ENCODE data around the gene RIPOR2.
A peak's percentile ranks its signal among the peaks of the same experiment; 100 is the strongest.

RIPOR2 gene

DNA sequence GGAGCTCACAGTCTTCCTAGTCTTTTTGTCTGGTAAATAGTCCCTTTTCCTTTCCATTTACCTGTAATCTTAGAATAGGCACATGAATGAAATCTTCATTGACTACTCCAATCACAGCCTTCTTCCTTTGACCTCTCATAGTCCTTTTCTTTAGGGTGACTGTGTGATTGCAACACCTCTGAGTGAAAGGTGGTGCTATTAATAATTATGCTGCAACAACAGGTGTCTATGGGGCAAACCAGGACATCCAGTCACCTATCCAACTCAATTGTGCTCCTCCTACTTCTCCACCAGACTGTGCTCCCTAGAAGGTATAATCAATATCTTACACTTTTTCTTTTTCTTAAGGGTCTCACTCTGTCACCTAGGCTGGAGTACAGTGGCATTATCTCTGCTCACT is 29.4 kb downstream of the RIPOR2 start:
- Mint-ChIP-seq H3K4me1 (peaks cover 97% of the 10 kb centered on the region), H3K27ac (ENCODE audit: low read depth) (peak overlapping the region; percentile 37), H3K4me3 (no peak overlapping the region), H3K27me3 (no peaks in the 10 kb centered on the region), H3K9me3 (no peaks in the 10 kb centered on the region), H3K36me3 (ENCODE audit: insufficient read depth) (peaks cover 67% of the 10 kb centered on the region)
- ATAC-seq (replicated peaks; ENCODE audit: extremely low read depth, poor library complexity, severe bottlenecking) (no peak), DNase-seq (ENCODE audit: low spot score in 2 of 2) (no peak)

DNA sequence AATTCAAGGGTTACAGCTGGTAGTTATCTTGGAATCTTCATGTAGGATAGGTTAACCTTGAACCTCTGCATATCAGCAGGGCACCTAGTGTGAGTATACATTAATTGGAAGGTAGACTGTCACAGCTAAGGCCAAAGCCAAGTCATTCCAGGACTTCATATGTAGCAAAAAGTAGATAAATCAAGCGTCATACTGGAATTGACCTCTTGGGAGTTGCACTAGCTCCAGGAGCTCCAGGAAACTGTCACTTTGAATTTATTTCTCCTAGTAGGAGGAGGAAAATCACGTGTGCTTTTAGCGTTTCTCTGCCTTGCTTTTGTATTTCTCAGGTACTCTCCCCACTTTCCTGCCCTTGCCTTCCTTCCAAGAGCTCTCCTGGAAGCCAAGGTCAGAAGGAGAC is 30.3 kb downstream of the RIPOR2 start:
- H3K27ac Mint-ChIP-seq (ENCODE audit: low read depth) = peak overlapping the region; percentile 85
- peaks cover 69% of the 10 kb centered on the region for H3K36me3 Mint-ChIP-seq (ENCODE audit: insufficient read depth)
- peak overlapping the region; percentile 30 for H3K4me3 Mint-ChIP-seq
- peaks cover 97% of the 10 kb centered on the region for H3K4me1 Mint-ChIP-seq
- no peaks in the 10 kb centered on the region for H3K27me3 Mint-ChIP-seq
- DNase-seq (ENCODE audit: low spot score in 2 of 2) (no peak), ATAC-seq (replicated peaks; ENCODE audit: extremely low read depth, poor library complexity, severe bottlenecking) (no peak)
- no peaks in the 10 kb centered on the region for H3K9me3 Mint-ChIP-seq

DNA sequence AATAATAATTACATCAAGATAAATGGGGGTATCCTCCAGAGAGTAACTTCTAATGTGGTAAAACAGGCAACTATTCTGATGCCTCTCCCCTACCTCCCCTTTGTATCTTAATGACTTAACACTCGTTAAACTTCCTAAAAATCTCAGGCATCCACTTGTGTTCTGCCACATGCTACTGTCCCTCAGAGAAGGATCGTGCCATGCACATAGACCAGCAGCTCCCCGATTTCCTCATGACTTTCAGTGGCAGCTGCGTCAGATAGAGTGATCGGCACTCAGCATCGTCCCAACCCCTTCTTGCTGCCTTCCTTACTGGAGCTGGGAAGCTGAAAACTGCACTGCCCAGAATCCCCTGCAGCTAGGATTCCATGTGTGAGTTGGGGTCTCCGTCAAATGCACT is 32.1 kb downstream of the RIPOR2 start:
- no peak for DNase-seq (ENCODE audit: low spot score in 2 of 2)
- Mint-ChIP-seq H3K27ac (ENCODE audit: low read depth) (peak overlapping the region; percentile 16), H3K36me3 (ENCODE audit: insufficient read depth) (peaks cover 67% of the 10 kb centered on the region), H3K27me3 (no peaks in the 10 kb centered on the region), H3K4me3 (peak overlapping the region; percentile 52), H3K4me1 (peaks cover 93% of the 10 kb centered on the region), H3K9me3 (no peaks in the 10 kb centered on the region)
- no peak for ATAC-seq (replicated peaks; ENCODE audit: extremely low read depth, poor library complexity, severe bottlenecking)

DNA sequence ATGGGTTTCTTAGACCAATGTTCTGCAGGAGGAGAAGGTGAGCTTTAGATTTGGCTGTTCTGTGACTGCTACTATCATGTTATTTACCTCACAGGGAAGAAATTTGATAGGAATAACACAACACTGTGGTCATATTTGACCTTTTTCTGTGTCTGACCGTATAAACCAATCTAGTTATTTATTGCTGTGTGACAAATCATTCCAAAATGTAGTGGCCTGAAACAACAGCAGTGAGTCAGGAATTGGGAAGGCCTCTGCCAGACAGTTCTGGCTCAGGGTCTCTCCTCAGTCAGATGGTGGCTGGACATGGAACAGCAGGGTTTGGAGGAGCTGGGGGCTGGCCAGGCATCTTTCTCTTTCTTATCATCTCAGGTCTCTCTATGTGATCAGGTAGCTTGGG is 33.0 kb downstream of the RIPOR2 start:
- Mint-ChIP-seq H3K36me3 (ENCODE audit: insufficient read depth) (peaks cover 73% of the 10 kb centered on the region), H3K4me3 (peak overlapping the region; percentile 48), H3K27me3 (no peaks in the 10 kb centered on the region), H3K9me3 (no peaks in the 10 kb centered on the region), H3K27ac (ENCODE audit: low read depth) (peak overlapping the region; percentile 83), H3K4me1 (peaks cover 93% of the 10 kb centered on the region)
- DNase-seq (ENCODE audit: low spot score in 2 of 2) (no peak), ATAC-seq (replicated peaks; ENCODE audit: extremely low read depth, poor library complexity, severe bottlenecking) (no peak)

DNA sequence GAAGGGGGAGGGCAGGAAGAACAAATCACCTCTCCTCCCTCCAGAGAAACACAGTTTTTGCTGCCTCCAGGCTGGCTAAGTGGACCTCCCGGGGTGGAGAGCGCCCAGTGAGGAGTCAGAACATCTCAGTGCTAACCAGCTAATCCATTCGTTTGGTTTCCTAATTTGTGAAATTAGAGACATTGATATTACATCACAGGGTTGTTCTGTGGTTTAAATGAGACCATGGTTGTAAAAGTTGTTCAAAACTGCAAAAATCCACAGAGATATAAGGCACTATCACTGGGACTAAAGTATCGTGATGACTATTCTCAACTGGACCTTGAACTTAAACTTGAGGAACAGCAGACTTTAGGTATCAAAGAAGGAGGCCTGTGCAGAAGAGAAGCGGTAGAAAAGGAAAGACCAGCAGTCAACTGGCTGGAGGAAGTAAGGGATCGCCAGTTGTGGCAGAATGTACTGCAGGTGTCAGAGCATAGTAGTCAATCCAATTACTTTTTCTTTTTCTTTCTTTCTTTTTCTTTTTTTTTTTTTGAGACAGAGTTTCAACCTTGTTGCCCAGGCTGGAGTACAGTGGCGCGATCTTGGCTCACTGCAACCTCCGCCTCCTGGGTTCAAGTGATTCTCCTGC is 33.9 kb downstream of the RIPOR2 start:
- Mint-ChIP-seq H3K27me3 (no peaks in the 10 kb centered on the region), H3K4me1 (peaks cover 92% of the 10 kb centered on the region), H3K9me3 (no peaks in the 10 kb centered on the region), H3K4me3 (peak overlapping the region; percentile 62), H3K36me3 (ENCODE audit: insufficient read depth) (peaks cover 74% of the 10 kb centered on the region), H3K27ac (ENCODE audit: low read depth) (peak overlapping the region; percentile 83)
- DNase-seq (ENCODE audit: low spot score in 2 of 2) = no peak
- ATAC-seq (replicated peaks; ENCODE audit: extremely low read depth, poor library complexity, severe bottlenecking) = peak; percentile 35

DNA sequence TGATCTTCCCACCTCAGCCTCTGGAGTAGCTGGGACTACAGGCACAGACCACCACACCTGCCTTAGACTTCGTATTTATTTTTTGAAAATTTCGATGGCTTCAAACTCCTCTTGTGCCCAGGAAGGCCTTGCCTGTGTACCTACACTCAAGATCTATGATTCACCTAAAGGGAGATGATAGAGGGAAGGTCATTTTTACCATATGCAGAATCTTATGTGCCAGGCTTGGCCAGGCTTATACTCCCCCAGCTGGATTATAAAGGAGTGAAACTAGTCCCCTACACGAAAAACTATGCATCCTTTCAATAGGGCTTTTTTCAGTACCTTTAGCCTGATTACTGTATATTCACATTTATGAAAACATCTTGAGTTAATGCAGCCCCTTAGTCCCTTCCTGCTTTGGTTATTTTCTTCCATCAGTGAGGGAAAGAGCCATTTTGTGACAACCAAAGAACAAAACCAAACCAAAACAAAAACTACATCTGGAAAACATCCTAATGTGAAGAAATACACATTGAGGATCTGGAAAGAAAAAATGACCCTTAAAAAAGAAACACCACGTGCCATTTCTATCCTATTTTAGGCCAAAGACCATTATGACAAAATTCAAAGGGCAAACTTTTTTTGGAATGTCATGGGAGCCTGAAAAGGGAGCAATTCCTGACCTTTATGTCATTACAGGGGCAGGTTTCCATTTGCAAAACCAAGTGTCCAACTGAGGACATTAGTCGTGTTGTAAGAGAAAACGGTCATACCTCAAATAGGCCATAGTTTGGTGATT is 34.7 kb downstream of the RIPOR2 start:
- Mint-ChIP-seq H3K27me3 (no peaks in the 10 kb centered on the region), H3K27ac (ENCODE audit: low read depth) (peak overlapping the region; percentile 83), H3K9me3 (no peaks in the 10 kb centered on the region), H3K4me3 (peak overlapping the region; percentile 62), H3K4me1 (peaks cover 85% of the 10 kb centered on the region), H3K36me3 (ENCODE audit: insufficient read depth) (peaks cover 76% of the 10 kb centered on the region)
- no peak for ATAC-seq (replicated peaks; ENCODE audit: extremely low read depth, poor library complexity, severe bottlenecking)
- no peak for DNase-seq (ENCODE audit: low spot score in 2 of 2)

DNA sequence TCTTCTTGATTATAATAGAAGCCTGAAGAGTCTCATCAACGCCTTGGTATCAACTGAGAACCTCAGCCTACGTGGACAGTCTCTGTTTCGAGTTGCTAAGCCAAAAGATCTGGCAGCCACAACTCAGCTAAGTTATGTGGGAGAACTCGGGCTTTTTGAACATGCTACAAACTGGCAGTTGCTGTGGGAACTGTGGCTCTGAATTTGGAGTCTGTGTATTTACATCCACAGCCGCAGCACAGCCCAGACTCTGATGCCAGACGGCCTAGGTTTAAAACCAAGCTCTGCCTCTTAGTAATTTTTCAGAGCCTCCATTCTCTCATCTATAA is 35.8 kb downstream of the RIPOR2 start:
- no peaks in the 10 kb centered on the region for H3K9me3 Mint-ChIP-seq
- peaks cover 79% of the 10 kb centered on the region for H3K4me1 Mint-ChIP-seq
- no peaks in the 10 kb centered on the region for H3K27me3 Mint-ChIP-seq
- ATAC-seq (replicated peaks; ENCODE audit: extremely low read depth, poor library complexity, severe bottlenecking) (peak; percentile 57), DNase-seq (ENCODE audit: low spot score in 2 of 2) (peak in 1 of 2 donors; percentile 30)
- H3K36me3 Mint-ChIP-seq (ENCODE audit: insufficient read depth) = peaks cover 72% of the 10 kb centered on the region
- peak overlapping the region; percentile 83 for H3K27ac Mint-ChIP-seq (ENCODE audit: low read depth)
- H3K4me3 Mint-ChIP-seq = peak overlapping the region; percentile 55

DNA sequence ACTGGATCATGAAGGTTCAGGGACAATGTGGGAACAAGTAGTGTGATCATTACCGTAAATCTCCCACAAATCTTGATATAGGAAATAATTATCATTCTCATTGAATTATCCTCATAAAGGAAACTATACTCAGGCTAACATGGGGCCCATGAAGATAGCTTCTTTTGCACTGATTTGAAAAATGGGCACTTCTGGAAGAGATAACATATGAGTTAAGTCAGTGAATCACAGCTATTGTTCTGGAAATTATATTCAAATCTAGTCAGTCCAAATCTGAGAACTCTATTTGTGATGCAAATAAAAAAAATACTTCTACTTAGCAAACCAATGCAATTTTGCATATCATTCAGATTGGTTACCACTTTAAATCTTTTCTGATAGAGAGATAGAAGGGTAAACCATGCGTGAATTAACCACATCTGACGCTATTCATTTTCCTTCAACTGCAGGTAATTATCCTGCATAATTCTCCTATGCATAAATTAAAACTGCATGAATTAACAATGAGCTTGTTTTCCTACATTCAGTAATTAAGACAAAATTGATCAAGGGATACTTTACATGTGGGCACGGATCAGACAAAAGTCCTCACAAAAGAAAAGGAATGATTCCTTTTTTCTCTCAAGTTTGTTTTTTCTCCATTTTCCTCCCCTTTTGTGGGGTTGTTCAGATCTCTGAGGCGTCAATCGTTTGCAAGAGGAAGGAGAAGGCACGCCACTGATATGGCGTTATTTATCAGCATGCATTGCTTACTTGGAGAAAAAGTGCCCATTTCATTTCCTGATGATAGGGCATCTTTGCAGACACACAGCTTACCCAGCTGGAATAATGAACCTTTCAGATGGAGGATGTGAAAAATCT is 36.4 kb downstream of the RIPOR2 start:
- ATAC-seq (replicated peaks; ENCODE audit: extremely low read depth, poor library complexity, severe bottlenecking) = no peak
- H3K9me3 Mint-ChIP-seq = no peaks in the 10 kb centered on the region
- H3K27ac Mint-ChIP-seq (ENCODE audit: low read depth) = peak overlapping the region; percentile 83

DNA sequence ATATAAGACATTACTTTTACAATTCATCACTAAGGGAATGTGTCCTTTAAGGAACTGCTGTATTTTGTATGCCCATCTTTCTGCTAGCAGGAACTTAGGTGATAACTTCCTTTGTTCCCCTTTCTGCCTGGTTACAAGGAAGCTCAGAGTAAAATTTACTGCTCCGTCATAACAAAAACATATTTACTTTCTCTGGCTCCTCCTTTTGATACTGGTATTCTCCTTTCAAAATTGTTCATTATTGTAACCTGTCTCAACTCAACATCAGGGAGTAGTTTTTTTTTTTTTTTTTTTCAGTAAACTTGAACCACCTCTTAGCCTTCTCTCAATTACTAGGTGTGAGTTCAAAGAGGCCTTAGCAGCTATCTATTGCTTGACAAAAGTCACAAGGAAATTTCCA is 37.1 kb downstream of the RIPOR2 start:
- ATAC-seq (replicated peaks; ENCODE audit: extremely low read depth, poor library complexity, severe bottlenecking) = no peak
- no peaks in the 10 kb centered on the region for H3K27me3 Mint-ChIP-seq
- H3K36me3 Mint-ChIP-seq (ENCODE audit: insufficient read depth) = peaks cover 73% of the 10 kb centered on the region
- DNase-seq (ENCODE audit: low spot score in 2 of 2) = no peak
- H3K4me3 Mint-ChIP-seq = peak overlapping the region; percentile 55
- no peaks in the 10 kb centered on the region for H3K9me3 Mint-ChIP-seq
- H3K27ac Mint-ChIP-seq (ENCODE audit: low read depth) = peak overlapping the region; percentile 83
- peaks cover 77% of the 10 kb centered on the region for H3K4me1 Mint-ChIP-seq

More for the DNA sequence above, 36.4 kb downstream of the RIPOR2 start:
- DNase-seq (ENCODE audit: low spot score in 2 of 2) = no peak
- H3K4me3 Mint-ChIP-seq = peak overlapping the region; percentile 55
- no peaks in the 10 kb centered on the region for H3K27me3 Mint-ChIP-seq
- peaks cover 77% of the 10 kb centered on the region for H3K4me1 Mint-ChIP-seq
- peaks cover 76% of the 10 kb centered on the region for H3K36me3 Mint-ChIP-seq (ENCODE audit: insufficient read depth)

DNA sequence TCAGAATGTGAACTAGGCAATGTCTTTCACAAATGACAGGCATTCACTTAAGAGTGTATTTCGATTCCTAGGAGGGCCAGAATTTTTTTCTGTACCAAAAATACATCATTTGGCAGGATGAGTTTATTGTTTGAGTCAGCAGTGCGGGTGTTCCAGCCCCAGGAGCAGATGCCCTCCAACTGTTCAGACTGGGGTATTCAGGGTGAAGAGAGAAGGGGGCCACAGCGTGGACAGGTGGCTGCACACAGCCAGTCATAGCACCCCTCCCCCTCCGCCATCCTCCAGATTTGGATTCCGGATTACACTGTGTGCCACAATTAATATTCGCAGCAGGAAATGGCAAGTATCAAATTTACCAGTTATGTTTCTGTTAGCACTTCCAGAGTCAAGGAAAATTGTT is 38.6 kb downstream of the RIPOR2 start:
- Mint-ChIP-seq H3K27ac (ENCODE audit: low read depth) (peak overlapping the region; percentile 83), H3K27me3 (no peaks in the 10 kb centered on the region), H3K9me3 (no peaks in the 10 kb centered on the region), H3K36me3 (ENCODE audit: insufficient read depth) (peaks cover 68% of the 10 kb centered on the region), H3K4me3 (no peak overlapping the region), H3K4me1 (peaks cover 80% of the 10 kb centered on the region)
- no peak for ATAC-seq (replicated peaks; ENCODE audit: extremely low read depth, poor library complexity, severe bottlenecking)
- DNase-seq (ENCODE audit: low spot score in 2 of 2) = no peak

DNA sequence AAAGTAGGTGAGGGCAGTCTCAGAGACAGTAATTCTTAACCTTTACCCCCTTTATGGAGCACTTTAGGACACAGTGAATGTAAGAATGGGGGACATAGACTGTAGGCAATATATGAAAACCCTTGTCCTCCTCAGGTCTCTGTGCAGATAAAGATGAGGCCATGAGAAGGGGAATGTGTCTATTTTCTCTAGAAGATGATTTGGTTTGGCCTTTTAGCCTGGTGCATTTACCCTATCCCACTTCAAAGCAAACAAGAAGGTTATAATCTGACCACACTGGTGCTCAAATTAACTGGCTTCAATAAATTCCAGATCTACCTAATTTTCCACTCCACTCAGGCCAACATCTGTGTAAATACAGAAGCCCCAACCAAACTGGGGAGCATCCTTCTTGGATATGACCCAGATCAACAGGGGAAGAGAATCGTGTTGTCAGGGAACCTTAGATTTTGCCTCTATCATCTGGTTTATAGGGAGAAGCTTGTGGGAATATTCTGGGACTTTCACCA is 42.4 kb downstream of the RIPOR2 start:
- DNase-seq (ENCODE audit: low spot score in 2 of 2) (no peak), ATAC-seq (replicated peaks; ENCODE audit: extremely low read depth, poor library complexity, severe bottlenecking) (no peak)
- H3K27ac Mint-ChIP-seq (ENCODE audit: low read depth) = peak overlapping the region; percentile 61
- no peaks in the 10 kb centered on the region for H3K9me3 Mint-ChIP-seq
- peaks cover 76% of the 10 kb centered on the region for H3K4me1 Mint-ChIP-seq
- H3K36me3 Mint-ChIP-seq (ENCODE audit: insufficient read depth) = peaks cover 42% of the 10 kb centered on the region
- H3K27me3 Mint-ChIP-seq = no peaks in the 10 kb centered on the region
- H3K4me3 Mint-ChIP-seq = peak overlapping the region; percentile 31

DNA sequence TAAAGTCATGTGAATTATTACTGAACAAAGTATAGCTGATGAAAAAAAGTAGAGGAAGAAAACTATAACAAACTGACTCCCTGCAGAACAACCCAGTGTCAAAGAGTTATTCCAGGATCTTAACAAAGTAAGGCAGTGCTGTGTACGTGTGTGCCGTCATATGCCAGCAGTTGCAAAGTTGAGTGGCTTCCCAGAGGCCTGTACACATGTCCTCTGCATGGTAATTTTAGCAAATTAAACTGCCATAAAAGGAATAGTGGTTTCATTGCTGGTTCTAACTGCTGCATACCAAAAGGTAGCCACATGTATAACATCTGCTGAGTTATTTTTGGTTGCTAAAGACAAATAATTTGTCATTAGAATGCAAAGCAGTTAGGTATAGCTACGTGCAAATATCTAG is 44.8 kb downstream of the RIPOR2 start:
- Mint-ChIP-seq H3K4me1 (peaks cover 82% of the 10 kb centered on the region), H3K4me3 (no peak overlapping the region), H3K36me3 (ENCODE audit: insufficient read depth) (peaks cover 35% of the 10 kb centered on the region), H3K27ac (ENCODE audit: low read depth) (peak overlapping the region; percentile 84), H3K9me3 (no peaks in the 10 kb centered on the region), H3K27me3 (no peaks in the 10 kb centered on the region)
- ATAC-seq (replicated peaks; ENCODE audit: extremely low read depth, poor library complexity, severe bottlenecking) (no peak), DNase-seq (ENCODE audit: low spot score in 2 of 2) (no peak)

Data from central memory CD8-positive, alpha-beta T cell (primary cell).